ENCODE measurements around the gene ZNF329.
"Not testable (repeated sequence)": the region's sequence is repeated elsewhere in the genome, so short reads cannot be mapped to it uniquely, and the experiment has no call there.

ZNF329 gene

GRCh38 chr19:58147475-58147874, 3.1 kb downstream of the ZNF329 start:
- Mint-ChIP-seq H3K9me3 (peaks cover 19% of the 10 kb centered on the region), H3K36me3 (ENCODE audit: low read depth) (peaks cover 39% of the 10 kb centered on the region), H3K4me1 (ENCODE audit: low read depth) (peaks cover 18% of the 10 kb centered on the region)
- H3K27me3 Mint-ChIP-seq, H3K4me3 Mint-ChIP-seq, H3K27ac Mint-ChIP-seq: not testable (repeated sequence)

- Mint-ChIP-seq H3K27ac (no peak overlapping the region), H3K36me3 (ENCODE audit: low read depth) (peaks cover 50% of the 10 kb centered on the region), H3K4me3 (no peak overlapping the region), H3K4me1 (ENCODE audit: low read depth) (peaks cover 14% of the 10 kb centered on the region), H3K27me3 (no peaks in the 10 kb centered on the region), H3K9me3 (peaks cover 17% of the 10 kb centered on the region)
Observed at GRCh38 chr19:58145849-58146248, 4.7 kb downstream of the ZNF329 start.

GRCh38 chr19:58134244-58134643, 16.3 kb downstream of the ZNF329 start:
- H3K36me3 Mint-ChIP-seq (ENCODE audit: low read depth): peaks cover 92% of the 10 kb centered on the region
- H3K4me3 Mint-ChIP-seq: no peak overlapping the region
- peaks cover 49% of the 10 kb centered on the region for H3K9me3 Mint-ChIP-seq
- H3K27me3 Mint-ChIP-seq: no peaks in the 10 kb centered on the region
- no peak overlapping the region for H3K27ac Mint-ChIP-seq
- no peaks in the 10 kb centered on the region for H3K4me1 Mint-ChIP-seq (ENCODE audit: low read depth)

GRCh38 chr19:58129284-58129683, 21.3 kb downstream of the ZNF329 start:
- H3K9me3 Mint-ChIP-seq: peaks cover 60% of the 10 kb centered on the region
- H3K36me3 Mint-ChIP-seq (ENCODE audit: low read depth): peaks cover 87% of the 10 kb centered on the region
- H3K4me3 Mint-ChIP-seq: no peak overlapping the region
- H3K27ac Mint-ChIP-seq: no peak overlapping the region
- no peaks in the 10 kb centered on the region for H3K4me1 Mint-ChIP-seq (ENCODE audit: low read depth)
- H3K27me3 Mint-ChIP-seq: no peaks in the 10 kb centered on the region

GRCh38 chr19:58128041-58128685, 22.4 kb downstream of the ZNF329 start:
- Mint-ChIP-seq H3K9me3 (peaks cover 56% of the 10 kb centered on the region), H3K27ac (no peak overlapping the region), H3K27me3 (no peaks in the 10 kb centered on the region), H3K4me1 (ENCODE audit: low read depth) (no peaks in the 10 kb centered on the region), H3K4me3 (no peak overlapping the region), H3K36me3 (ENCODE audit: low read depth) (peaks cover 81% of the 10 kb centered on the region)

GRCh38 chr19:58123354-58123753, 27.2 kb downstream of the ZNF329 start:
- H3K27ac Mint-ChIP-seq: no peak overlapping the region
- peaks cover 62% of the 10 kb centered on the region for H3K36me3 Mint-ChIP-seq (ENCODE audit: low read depth)
- H3K9me3 Mint-ChIP-seq: peaks cover 68% of the 10 kb centered on the region
- H3K4me3 Mint-ChIP-seq: no peak overlapping the region
- peaks cover 3% of the 10 kb centered on the region for H3K4me1 Mint-ChIP-seq (ENCODE audit: low read depth)
- H3K27me3 Mint-ChIP-seq: peaks cover 8% of the 10 kb centered on the region

GRCh38 chr19:58118979-58119733, 31.4 kb downstream of the ZNF329 start:
- Mint-ChIP-seq H3K9me3 (peaks cover 69% of the 10 kb centered on the region), H3K27me3 (peaks cover 31% of the 10 kb centered on the region), H3K4me3 (no peak overlapping the region), H3K36me3 (ENCODE audit: low read depth) (peaks cover 57% of the 10 kb centered on the region), H3K4me1 (ENCODE audit: low read depth) (peaks cover 3% of the 10 kb centered on the region), H3K27ac (no peak overlapping the region)

GRCh38 chr19:58117841-58118575, 32.6 kb downstream of the ZNF329 start:
- peaks cover 53% of the 10 kb centered on the region for H3K36me3 Mint-ChIP-seq (ENCODE audit: low read depth)
- H3K27me3 Mint-ChIP-seq: peaks cover 31% of the 10 kb centered on the region

GRCh38 chr19:58108546-58108817, 42.1 kb downstream of the ZNF329 start:
- Mint-ChIP-seq H3K27me3 (no peaks in the 10 kb centered on the region), H3K36me3 (ENCODE audit: low read depth) (peaks cover 48% of the 10 kb centered on the region), H3K9me3 (peaks cover 47% of the 10 kb centered on the region), H3K27ac (no peak overlapping the region), H3K4me3 (no peak overlapping the region), H3K4me1 (ENCODE audit: low read depth) (no peaks in the 10 kb centered on the region)

More at GRCh38 chr19:58117841-58118575, 32.6 kb downstream of the ZNF329 start:
- peaks cover 3% of the 10 kb centered on the region for H3K4me1 Mint-ChIP-seq (ENCODE audit: low read depth)
- H3K27ac Mint-ChIP-seq: no peak overlapping the region
- no peak overlapping the region for H3K4me3 Mint-ChIP-seq
- peaks cover 68% of the 10 kb centered on the region for H3K9me3 Mint-ChIP-seq

- Mint-ChIP-seq H3K27ac (no peak overlapping the region), H3K9me3 (peaks cover 48% of the 10 kb centered on the region), H3K4me3 (no peak overlapping the region), H3K4me1 (ENCODE audit: low read depth) (no peaks in the 10 kb centered on the region), H3K27me3 (no peaks in the 10 kb centered on the region), H3K36me3 (ENCODE audit: low read depth) (peaks cover 52% of the 10 kb centered on the region)
Observed at GRCh38 chr19:58107778-58108545, 42.6 kb downstream of the ZNF329 start.

- Mint-ChIP-seq H3K27ac (peak overlapping the region; percentile 98), H3K27me3 (no peaks in the 10 kb centered on the region), H3K9me3 (peaks cover 28% of the 10 kb centered on the region), H3K4me1 (ENCODE audit: low read depth) (peaks cover 13% of the 10 kb centered on the region), H3K36me3 (ENCODE audit: low read depth) (peaks cover 35% of the 10 kb centered on the region), H3K4me3 (peak overlapping the region; percentile 86)
Observed at GRCh38 chr19:58098682-58098998, 51.9 kb downstream of the ZNF329 start.

GRCh38 chr19:58097781-58098681, 52.6 kb downstream of the ZNF329 start, which contains the start of gene ZSCAN18:
ZSCAN18 (minus strand) TSS chr19:58098231; CDS start chr19:58090267, 7,964 bp downstream.
- Mint-ChIP-seq H3K27me3 (no peaks in the 10 kb centered on the region), H3K4me1 (ENCODE audit: low read depth) (peaks cover 13% of the 10 kb centered on the region), H3K4me3 (peak within 1 kb of the TSS; percentile 86), H3K27ac (peak within 1 kb of the TSS; percentile 98), H3K36me3 (ENCODE audit: low read depth) (peaks cover 34% of the 10 kb centered on the region), H3K9me3 (peaks cover 26% of the 10 kb centered on the region)

GRCh38 chr19:58097349-58097748, 53.2 kb downstream of the ZNF329 start:
- peaks cover 21% of the 10 kb centered on the region for H3K9me3 Mint-ChIP-seq
- H3K27ac Mint-ChIP-seq: peak overlapping the region; percentile 69
- H3K4me1 Mint-ChIP-seq (ENCODE audit: low read depth): peaks cover 13% of the 10 kb centered on the region
- H3K27me3 Mint-ChIP-seq: no peaks in the 10 kb centered on the region
- peak overlapping the region; percentile 74 for H3K4me3 Mint-ChIP-seq
- H3K36me3 Mint-ChIP-seq (ENCODE audit: low read depth): peaks cover 30% of the 10 kb centered on the region

GRCh38 chr19:58096884-58097283, 53.7 kb downstream of the ZNF329 start:
- no peaks in the 10 kb centered on the region for H3K27me3 Mint-ChIP-seq
- peaks cover 13% of the 10 kb centered on the region for H3K4me1 Mint-ChIP-seq (ENCODE audit: low read depth)
- H3K36me3 Mint-ChIP-seq (ENCODE audit: low read depth): peaks cover 32% of the 10 kb centered on the region
- H3K9me3 Mint-ChIP-seq: peaks cover 21% of the 10 kb centered on the region
- H3K27ac Mint-ChIP-seq: peak overlapping the region; percentile 69
- H3K4me3 Mint-ChIP-seq: peak overlapping the region; percentile 74

All from stimulated activated naive CD8-positive, alpha-beta T cell treated with anti-CD3 and anti-CD28 coated beads, Interleukin-15, Interleukin-2, amounts not matched to agents 100 ng/mL and 50 ng/mL, for 24 hours (primary cell).